Activated naive CD4-positive, alpha-beta T cell treated with anti-CD3 and anti-CD28 coated beads, Interleukin-2, amount 50 U/mL, for 24 hours (primary cell): ENCODE results near the gene LAPTM5.

ENCODE experiments used
- H3K27ac Mint-ChIP-seq: one replicate; pipeline ENCODE4 v1.8.0; 2021; ENCODE audit warnings: mild to moderate bottlenecking, mixed read lengths
- H3K27me3 Mint-ChIP-seq: one replicate; pipeline ENCODE4 v1.8.0; 2021; ENCODE audit warnings: mixed read lengths
- H3K36me3 Mint-ChIP-seq: one replicate; pipeline ENCODE4 v1.8.0; 2021; ENCODE audit warnings: mixed read lengths
- H3K4me1 Mint-ChIP-seq: one replicate; pipeline ENCODE4 v1.8.0; 2021; ENCODE audit warnings: mixed read lengths
- H3K4me3 Mint-ChIP-seq: one replicate; pipeline ENCODE4 v1.8.0; 2021; ENCODE audit warnings: mild to moderate bottlenecking, mixed read lengths
- H3K9me3 Mint-ChIP-seq: one replicate; pipeline ENCODE4 v1.8.0; 2021; ENCODE audit warnings: mixed read lengths

The LAPTM5 gene

GRCh38 chr1:30765556-30766434, 8.2 kb upstream of the LAPTM5 start:
- H3K4me3 Mint-ChIP-seq: peak overlapping the region; percentile 57
- H3K4me1 Mint-ChIP-seq: peaks cover 50% of the 10 kb centered on the region
- no peaks in the 10 kb centered on the region for H3K9me3 Mint-ChIP-seq
- peak overlapping the region; percentile 59 for H3K27ac Mint-ChIP-seq
- H3K27me3 Mint-ChIP-seq: no peaks in the 10 kb centered on the region
- no peaks in the 10 kb centered on the region for H3K36me3 Mint-ChIP-seq

GRCh38 chr1:30764939-30765555, 7.5 kb upstream of the LAPTM5 start:
- Mint-ChIP-seq H3K36me3 (no peaks in the 10 kb centered on the region), H3K27me3 (no peaks in the 10 kb centered on the region), H3K4me1 (peaks cover 58% of the 10 kb centered on the region), H3K9me3 (no peaks in the 10 kb centered on the region), H3K4me3 (no peak overlapping the region), H3K27ac (peak overlapping the region; percentile 70)

- no peaks in the 10 kb centered on the region for H3K27me3 Mint-ChIP-seq
- no peak overlapping the region for H3K4me3 Mint-ChIP-seq
- peak overlapping the region; percentile 70 for H3K27ac Mint-ChIP-seq
- no peaks in the 10 kb centered on the region for H3K9me3 Mint-ChIP-seq
- H3K36me3 Mint-ChIP-seq: no peaks in the 10 kb centered on the region
- peaks cover 64% of the 10 kb centered on the region for H3K4me1 Mint-ChIP-seq
Observed at GRCh38 chr1:30764396-30764795, 6.8 kb upstream of the LAPTM5 start.

GRCh38 chr1:30763651-30764248, 6.2 kb upstream of the LAPTM5 start:
- Mint-ChIP-seq H3K4me1 (peaks cover 71% of the 10 kb centered on the region), H3K4me3 (no peak overlapping the region), H3K9me3 (no peaks in the 10 kb centered on the region), H3K27ac (no peak overlapping the region), H3K36me3 (no peaks in the 10 kb centered on the region), H3K27me3 (no peaks in the 10 kb centered on the region)

GRCh38 chr1:30762930-30763650, 5.5 kb upstream of the LAPTM5 start:
- no peaks in the 10 kb centered on the region for H3K36me3 Mint-ChIP-seq
- peaks cover 75% of the 10 kb centered on the region for H3K4me1 Mint-ChIP-seq
- H3K9me3 Mint-ChIP-seq: no peaks in the 10 kb centered on the region
- H3K27me3 Mint-ChIP-seq: no peaks in the 10 kb centered on the region
- H3K4me3 Mint-ChIP-seq: no peak overlapping the region
- H3K27ac Mint-ChIP-seq: peak overlapping the region; percentile 37

- peak overlapping the region; percentile 23 for H3K27ac Mint-ChIP-seq
- H3K27me3 Mint-ChIP-seq: no peaks in the 10 kb centered on the region
- peaks cover 78% of the 10 kb centered on the region for H3K4me1 Mint-ChIP-seq
- no peaks in the 10 kb centered on the region for H3K36me3 Mint-ChIP-seq
- H3K9me3 Mint-ChIP-seq: no peaks in the 10 kb centered on the region
- H3K4me3 Mint-ChIP-seq: peak overlapping the region; percentile 23
Observed at GRCh38 chr1:30762152-30762929, 4.8 kb upstream of the LAPTM5 start.

GRCh38 chr1:30761381-30762151, 4.0 kb upstream of the LAPTM5 start:
- Mint-ChIP-seq H3K4me1 (peaks cover 79% of the 10 kb centered on the region), H3K27me3 (no peaks in the 10 kb centered on the region), H3K27ac (peak overlapping the region; percentile 79), H3K4me3 (peak overlapping the region; percentile 83), H3K36me3 (no peaks in the 10 kb centered on the region), H3K9me3 (no peaks in the 10 kb centered on the region)

GRCh38 chr1:30760596-30761324, 3.2 kb upstream of the LAPTM5 start:
- H3K9me3 Mint-ChIP-seq: no peaks in the 10 kb centered on the region
- peak overlapping the region; percentile 83 for H3K4me3 Mint-ChIP-seq
- H3K27ac Mint-ChIP-seq: peak overlapping the region; percentile 79
- H3K4me1 Mint-ChIP-seq: peaks cover 79% of the 10 kb centered on the region
- no peaks in the 10 kb centered on the region for H3K36me3 Mint-ChIP-seq
- H3K27me3 Mint-ChIP-seq: no peaks in the 10 kb centered on the region

GRCh38 chr1:30759718-30760281, 2.2 kb upstream of the LAPTM5 start:
- H3K4me1 Mint-ChIP-seq: peaks cover 83% of the 10 kb centered on the region
- peak overlapping the region; percentile 79 for H3K27ac Mint-ChIP-seq
- H3K36me3 Mint-ChIP-seq: peaks cover 2% of the 10 kb centered on the region
- peak overlapping the region; percentile 83 for H3K4me3 Mint-ChIP-seq
- no peaks in the 10 kb centered on the region for H3K27me3 Mint-ChIP-seq
- no peaks in the 10 kb centered on the region for H3K9me3 Mint-ChIP-seq

- peaks cover 2% of the 10 kb centered on the region for H3K36me3 Mint-ChIP-seq
- H3K27ac Mint-ChIP-seq: peak overlapping the region; percentile 46
- no peaks in the 10 kb centered on the region for H3K27me3 Mint-ChIP-seq
- peak overlapping the region; percentile 60 for H3K4me3 Mint-ChIP-seq
- no peaks in the 10 kb centered on the region for H3K9me3 Mint-ChIP-seq
- H3K4me1 Mint-ChIP-seq: peaks cover 92% of the 10 kb centered on the region
Observed at GRCh38 chr1:30758785-30759380, 1.3 kb upstream of the LAPTM5 start.

- H3K36me3 Mint-ChIP-seq: peaks cover 2% of the 10 kb centered on the region
- H3K4me3 Mint-ChIP-seq: peak overlapping the region; percentile 98
- H3K9me3 Mint-ChIP-seq: no peaks in the 10 kb centered on the region
- no peaks in the 10 kb centered on the region for H3K27me3 Mint-ChIP-seq
- H3K27ac Mint-ChIP-seq: peak overlapping the region; percentile 46
- peaks cover 96% of the 10 kb centered on the region for H3K4me1 Mint-ChIP-seq
Observed at GRCh38 chr1:30758121-30758688, 631 bp upstream of the LAPTM5 start.

DNA sequence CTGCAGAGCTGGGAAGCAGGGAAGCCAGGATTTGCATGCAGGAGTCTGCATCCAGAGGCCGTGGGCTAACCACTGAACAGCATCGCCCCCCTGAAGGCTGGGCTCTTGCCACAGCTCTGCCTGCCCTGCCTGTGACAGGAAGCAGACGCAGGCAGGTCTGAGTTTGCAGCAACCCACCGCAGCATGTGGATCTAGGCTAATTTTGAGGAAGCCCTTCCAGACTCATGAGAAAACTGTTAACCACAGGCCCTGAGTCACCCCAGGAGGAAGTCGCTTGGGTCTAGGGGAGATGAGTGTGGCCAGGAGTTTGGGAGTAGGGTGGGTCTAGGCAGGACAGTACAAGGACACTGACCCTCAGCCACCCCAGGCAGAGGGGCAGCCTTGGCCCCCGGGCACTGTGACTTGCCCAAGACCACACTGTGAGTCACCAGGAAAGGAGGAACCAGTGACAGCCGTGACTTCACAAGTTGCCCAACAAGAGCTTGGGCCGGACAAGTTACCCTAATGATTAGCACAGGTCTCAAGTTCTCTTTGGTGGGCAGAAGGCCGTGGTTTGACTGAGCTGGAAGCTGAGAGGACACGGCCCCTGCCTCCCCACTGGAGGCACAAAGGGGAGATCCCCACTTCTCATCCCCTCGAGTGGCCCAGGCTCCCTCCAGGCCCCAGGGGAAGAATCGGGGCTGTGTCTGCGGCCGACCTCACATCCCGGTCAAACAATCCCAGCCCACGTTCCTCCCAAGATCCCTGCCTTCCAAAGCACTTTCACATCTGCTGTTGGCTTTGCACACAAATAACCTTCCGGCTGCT, 826 bp downstream of the LAPTM5 start:
- Mint-ChIP-seq H3K27ac (peak overlapping the region; percentile 99), H3K4me3 (peak overlapping the region; percentile 98), H3K27me3 (no peaks in the 10 kb centered on the region), H3K4me1 (peaks cover 96% of the 10 kb centered on the region), H3K9me3 (no peaks in the 10 kb centered on the region), H3K36me3 (peaks cover 2% of the 10 kb centered on the region)
